Progenitor cell of endocrine pancreas (in vitro differentiated cells): ENCODE measurements around the gene NUP35. TPM values are rescaled to one million over a fixed set of nuclear protein-coding genes. Genes with fewer than 3 reads are reported as not detected.

Experiments used
- DNase-seq: peaks from one replicate; pipeline ENCODE4 v3.0.0; 2021; ENCODE audit warnings: low spot score; ENCODE audit not compliant: unreplicated experiment
- H3K27ac Mint-ChIP-seq: 2 replicates; pipeline ENCODE4 v1.8.0; 2021; ENCODE audit warnings: mild to moderate bottlenecking, moderate library complexity, mixed read lengths
- H3K27me3 Mint-ChIP-seq: 2 replicates; pipeline ENCODE4 v1.8.0; 2021; ENCODE audit warnings: mixed read lengths
- H3K36me3 Mint-ChIP-seq: 2 replicates; pipeline ENCODE4 v1.8.0; 2022; ENCODE audit warnings: mixed read lengths; ENCODE audit not compliant: insufficient read depth
- H3K4me1 Mint-ChIP-seq: 2 replicates; pipeline ENCODE4 v1.8.0; 2021; ENCODE audit warnings: low read depth, mixed read lengths
- H3K4me3 Mint-ChIP-seq: 2 replicates; pipeline ENCODE4 v1.8.0; 2021; ENCODE audit warnings: low read depth, mild to moderate bottlenecking, moderate library complexity, mixed read lengths
- H3K9me3 Mint-ChIP-seq: 2 replicates; pipeline ENCODE4 v1.8.0; 2021; ENCODE audit warnings: low read depth, mixed read lengths
- CTCF ChIP-seq: fragments of 200-600 bp; sonication (generic); IDR thresholded peaks from one replicate; pipeline ENCODE4 v1.5.0; 2021; ENCODE audit warnings: antibody characterized with exemption, mild to moderate bottlenecking; ENCODE audit not compliant: unreplicated experiment
- total RNA-seq: library from RNA; stranded (reverse); gene quantifications from 2 replicates; pipeline ENCODE4 v1.2.1, GENCODE V29; 2021

Gene NUP35
- total RNA-seq, 1 donor from 2014 or later, result 18.1 TPM

- H3K9me3 Mint-ChIP-seq, result no peaks in the 10 kb centered on the region
- no peak overlapping the region for H3K4me3 Mint-ChIP-seq
- DNase-seq, result no peak
- no peaks in the 10 kb centered on the region for H3K36me3 Mint-ChIP-seq
- no peaks in the 10 kb centered on the region for H3K4me1 Mint-ChIP-seq
- TF ChIP-seq CTCF, result no peak
- no peaks in the 10 kb centered on the region for H3K27me3 Mint-ChIP-seq
- no peak overlapping the region for H3K27ac Mint-ChIP-seq
Observed at GRCh38 chr2:183088061-183088460, 36.2 kb upstream of the NUP35 start.

GRCh38 chr2:183089192-183089851 lies 34.9 kb upstream of the NUP35 start:
- no peak for DNase-seq
- Mint-ChIP-seq H3K4me3 (no peak overlapping the region), H3K4me1 (no peaks in the 10 kb centered on the region), H3K27me3 (no peaks in the 10 kb centered on the region), H3K27ac (no peak overlapping the region), H3K9me3 (no peaks in the 10 kb centered on the region), H3K36me3 (no peaks in the 10 kb centered on the region)
- no peak for TF ChIP-seq CTCF

GRCh38 chr2:183091318-183091953 lies 32.8 kb upstream of the NUP35 start:
- no peaks in the 10 kb centered on the region for H3K9me3 Mint-ChIP-seq
- peaks cover 1% of the 10 kb centered on the region for H3K4me1 Mint-ChIP-seq
- no peak overlapping the region for H3K4me3 Mint-ChIP-seq
- H3K27me3 Mint-ChIP-seq, result no peaks in the 10 kb centered on the region
- no peak for DNase-seq
- no peaks in the 10 kb centered on the region for H3K36me3 Mint-ChIP-seq
- TF ChIP-seq CTCF, result no peak
- no peak overlapping the region for H3K27ac Mint-ChIP-seq

GRCh38 chr2:183091954-183092345 lies 32.3 kb upstream of the NUP35 start:
- no peak for DNase-seq
- H3K27ac Mint-ChIP-seq, result no peak overlapping the region
- no peaks in the 10 kb centered on the region for H3K36me3 Mint-ChIP-seq
- no peaks in the 10 kb centered on the region for H3K27me3 Mint-ChIP-seq
- no peak overlapping the region for H3K4me3 Mint-ChIP-seq
- TF ChIP-seq CTCF, result no peak
- H3K4me1 Mint-ChIP-seq, result peaks cover 1% of the 10 kb centered on the region
- H3K9me3 Mint-ChIP-seq, result no peaks in the 10 kb centered on the region

GRCh38 chr2:183093857-183094657 lies 30.2 kb upstream of the NUP35 start:
- H3K4me3 Mint-ChIP-seq, result no peak overlapping the region
- H3K4me1 Mint-ChIP-seq, result peaks cover 1% of the 10 kb centered on the region
- TF ChIP-seq CTCF, result no peak
- no peak for DNase-seq
- H3K27me3 Mint-ChIP-seq, result no peaks in the 10 kb centered on the region
- no peak overlapping the region for H3K27ac Mint-ChIP-seq
- H3K9me3 Mint-ChIP-seq, result no peaks in the 10 kb centered on the region
- H3K36me3 Mint-ChIP-seq, result no peaks in the 10 kb centered on the region
